GM21360 (cell line): Measurements from ENCODE around the gene RNF180.
"Not testable (repeated sequence)": the region's sequence is repeated elsewhere in the genome, so short reads cannot be mapped to it uniquely, and the experiment has no call there.

Experiments
- ATAC-seq: cut with Tn5 transposase; IDR thresholded peaks from one replicate; pipeline ENCODE4 v1.9.1; 2021; ENCODE audit warnings: mild to moderate bottlenecking, moderate library complexity; ENCODE audit not compliant: unreplicated experiment

Gene RNF180

DNA sequence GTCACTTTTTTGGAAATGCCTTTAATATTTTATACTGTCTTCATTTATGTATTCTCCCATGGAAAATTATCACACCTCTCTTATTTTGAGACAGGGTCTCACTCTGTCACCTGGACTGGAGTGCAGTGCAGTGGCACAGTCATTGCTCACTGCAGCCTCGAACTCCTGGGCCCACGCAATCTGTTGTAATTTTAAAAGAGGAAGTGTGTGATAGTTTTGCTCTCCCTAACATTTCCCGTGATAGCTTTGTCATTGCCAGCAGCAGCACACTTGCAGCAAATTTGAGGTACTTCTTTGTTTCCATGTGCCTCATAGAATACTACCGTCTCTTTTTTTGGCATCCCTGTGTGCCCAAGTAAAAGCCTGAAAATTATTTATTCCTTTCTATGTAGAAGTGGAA, 103.5 kb downstream of the RNF180 start:
- no peak for ATAC-seq

DNA sequence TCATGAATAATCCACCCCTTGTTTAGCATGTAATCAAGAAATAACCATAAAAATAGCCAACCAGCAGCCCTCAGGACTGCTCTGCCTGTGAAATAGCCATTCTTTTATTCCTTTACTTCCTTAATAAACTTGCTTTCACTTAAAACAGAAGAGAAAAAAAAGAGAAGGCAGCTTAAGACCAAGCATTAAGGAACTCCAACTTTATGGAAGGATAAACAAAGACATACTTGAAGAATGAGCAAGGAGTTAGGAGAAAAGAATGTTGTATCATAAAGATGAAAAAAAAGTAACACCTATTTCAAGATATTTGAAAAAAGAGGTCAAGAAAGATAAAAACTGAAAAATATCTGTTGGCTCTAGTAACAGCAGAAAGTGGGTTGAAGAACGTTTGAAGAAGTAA, 107.6 kb downstream of the RNF180 start:
- ATAC-seq, result no peak

DNA sequence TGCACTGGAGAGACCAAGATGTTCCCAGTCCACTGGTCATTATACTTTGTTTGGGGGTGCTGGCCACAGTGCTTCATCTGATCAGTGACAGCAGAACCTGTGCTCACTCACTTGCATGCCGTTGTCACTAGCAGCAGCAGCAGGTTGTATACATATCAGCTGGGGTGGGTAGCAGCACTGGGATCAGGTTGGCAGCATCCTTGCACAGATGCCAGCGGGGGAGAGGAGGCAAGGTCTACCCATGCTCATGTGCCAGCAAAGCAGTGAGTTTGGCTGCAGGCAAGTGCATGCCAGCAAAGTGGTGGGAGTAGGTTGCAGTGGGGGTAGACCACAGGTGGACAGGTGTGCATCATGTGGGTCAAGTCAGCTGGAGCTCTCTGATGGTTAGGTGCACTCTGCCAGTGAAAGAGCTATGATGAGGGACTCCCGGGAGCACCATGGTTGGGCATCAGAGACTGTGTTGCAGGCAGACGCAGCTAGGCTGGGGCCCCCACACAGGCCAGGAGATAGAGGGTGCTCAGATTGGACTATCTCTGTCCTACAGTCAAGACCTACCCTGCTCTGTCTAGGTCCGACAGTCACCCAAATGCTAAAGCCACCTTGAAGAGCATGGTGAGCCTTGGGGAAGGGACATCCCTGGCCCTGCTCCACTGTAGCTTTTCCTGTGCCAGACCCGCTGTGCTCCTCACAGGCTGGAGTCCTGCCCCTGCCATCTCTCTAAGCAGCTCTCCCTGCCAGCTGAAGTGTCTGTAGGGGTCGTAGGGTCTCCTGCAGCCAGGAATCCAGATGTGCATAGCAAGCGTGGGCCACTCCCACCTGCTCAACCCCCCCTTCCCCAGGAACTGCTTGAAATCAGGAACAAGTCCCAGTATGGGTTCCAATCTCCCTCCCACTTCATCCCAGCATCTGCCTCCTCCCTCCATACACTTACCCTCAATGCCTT, 119.8 kb downstream of the RNF180 start:
- ATAC-seq, result no peak

- ATAC-seq, result no peak
Measured at GRCh38 chr5:64286381-64286780, 120.7 kb downstream of the RNF180 start.

GRCh38 chr5:64288496-64288895, 122.9 kb downstream of the RNF180 start:
- not testable (repeated sequence) for ATAC-seq

- ATAC-seq, result no peak
Measured at GRCh38 chr5:64292611-64293215, 127.1 kb downstream of the RNF180 start.

DNA sequence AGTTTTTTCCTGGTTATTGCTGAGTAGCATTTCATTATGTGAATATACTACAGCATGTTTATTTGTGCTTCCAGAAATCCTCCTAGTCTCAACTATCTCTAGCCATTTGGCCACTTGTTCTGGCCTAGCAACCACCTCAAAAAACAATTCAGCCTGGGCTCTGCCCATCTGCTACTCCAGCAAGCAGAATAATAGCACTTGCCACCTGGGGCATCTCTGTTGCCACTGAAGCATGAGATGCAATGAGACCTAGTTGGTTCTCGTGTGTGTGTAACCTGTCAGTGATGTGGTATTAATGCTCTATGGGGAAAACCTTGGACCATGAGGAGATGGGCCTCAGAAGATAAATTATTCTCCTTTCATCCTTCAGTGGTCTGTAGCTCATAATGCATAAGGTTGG, 129.5 kb downstream of the RNF180 start:
- no peak for ATAC-seq

- ATAC-seq, result no peak
Measured at GRCh38 chr5:64298586-64298985, 132.9 kb downstream of the RNF180 start.

DNA sequence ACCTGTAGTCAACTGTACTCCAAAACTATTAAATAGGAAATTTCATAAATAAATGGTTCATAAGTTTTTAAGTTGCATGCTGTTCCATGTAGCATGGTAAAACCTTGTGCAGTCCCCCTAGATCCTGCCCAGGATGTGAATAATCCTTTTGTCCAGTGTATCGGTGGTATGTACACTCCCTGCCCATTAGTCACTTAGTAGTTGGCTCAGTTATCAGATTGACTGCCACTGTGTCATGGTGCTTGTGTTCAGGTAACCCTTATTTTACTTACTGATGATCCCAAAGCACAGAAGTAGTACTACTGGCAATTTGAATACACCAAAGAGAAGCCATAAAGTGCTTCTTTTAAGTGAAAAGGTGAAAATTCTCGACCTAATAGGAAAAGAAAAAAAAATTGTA, 134.2 kb downstream of the RNF180 start:
- no peak for ATAC-seq

DNA sequence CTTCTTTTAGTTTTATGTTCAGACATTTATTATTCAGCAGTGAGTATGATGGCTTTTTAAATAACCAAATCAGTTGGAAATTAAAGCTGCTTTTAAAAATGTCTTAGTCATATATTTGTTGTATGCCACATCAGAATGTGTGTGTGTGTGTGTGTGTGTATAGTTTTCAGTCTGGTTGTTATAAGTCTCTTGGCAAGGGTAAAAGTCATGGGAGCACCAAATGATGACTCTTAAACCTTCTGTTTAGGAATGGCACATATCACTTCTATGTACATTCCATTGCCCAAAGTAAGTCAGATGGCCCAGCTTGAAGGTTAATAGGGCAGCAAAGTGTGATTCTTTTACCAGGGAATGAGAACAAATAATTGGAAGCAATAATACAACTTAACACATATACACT, 135.9 kb downstream of the RNF180 start:
- ATAC-seq, result no peak

GRCh38 chr5:64308135-64308534, 142.5 kb downstream of the RNF180 start:
- ATAC-seq, result no peak

- ATAC-seq, result no peak
Measured at GRCh38 chr5:64312491-64312890, 146.8 kb downstream of the RNF180 start.

- no peak for ATAC-seq
Measured at GRCh38 chr5:64315778-64316177, 150.1 kb downstream of the RNF180 start.

- no peak for ATAC-seq
Measured at GRCh38 chr5:64318175-64318574, 152.5 kb downstream of the RNF180 start.

DNA sequence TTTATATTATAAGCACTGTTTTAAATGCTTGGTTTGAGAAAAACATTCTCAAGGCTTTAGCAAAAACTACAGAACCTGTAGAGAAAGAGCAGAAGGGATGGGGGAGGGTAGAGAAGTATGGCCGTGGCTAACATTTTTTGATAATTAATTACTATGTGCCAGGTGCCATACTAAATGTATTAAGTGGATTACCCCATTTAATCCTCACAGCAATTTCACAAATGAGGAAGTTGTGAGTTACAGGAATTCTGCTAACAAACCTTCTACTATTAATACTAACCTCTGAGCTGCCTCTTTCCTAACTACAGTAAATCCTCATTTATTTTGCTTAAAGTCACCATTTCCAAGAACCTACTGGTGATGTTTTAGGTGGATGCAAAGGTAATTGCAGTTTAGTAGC, 157.9 kb downstream of the RNF180 start:
- no peak for ATAC-seq

DNA sequence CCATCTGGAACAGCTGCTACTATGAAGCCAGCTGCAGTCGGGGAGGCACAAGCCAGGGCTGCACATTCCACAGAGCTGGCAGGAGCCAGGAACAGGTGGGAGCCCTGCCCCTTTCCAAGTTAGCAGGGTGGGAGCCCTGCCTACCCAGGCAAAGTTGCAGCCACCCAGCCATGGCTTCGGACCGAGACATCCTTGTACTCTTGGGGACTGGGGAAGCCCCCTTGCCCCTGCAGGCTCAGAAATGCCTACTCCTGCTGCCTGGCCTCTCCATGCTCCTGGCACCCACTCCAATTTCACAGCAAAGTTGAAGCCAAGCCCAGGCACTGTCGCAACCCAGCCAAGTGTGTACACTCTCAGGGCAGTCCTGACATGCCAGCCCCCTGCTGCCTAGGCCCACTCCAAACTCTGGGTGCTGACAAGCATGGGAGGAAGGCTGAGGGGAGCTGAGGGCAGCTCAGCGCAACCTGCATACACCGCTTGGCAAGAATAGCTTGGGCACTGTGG, 165.1 kb downstream of the RNF180 start:
- ATAC-seq, result no peak

DNA sequence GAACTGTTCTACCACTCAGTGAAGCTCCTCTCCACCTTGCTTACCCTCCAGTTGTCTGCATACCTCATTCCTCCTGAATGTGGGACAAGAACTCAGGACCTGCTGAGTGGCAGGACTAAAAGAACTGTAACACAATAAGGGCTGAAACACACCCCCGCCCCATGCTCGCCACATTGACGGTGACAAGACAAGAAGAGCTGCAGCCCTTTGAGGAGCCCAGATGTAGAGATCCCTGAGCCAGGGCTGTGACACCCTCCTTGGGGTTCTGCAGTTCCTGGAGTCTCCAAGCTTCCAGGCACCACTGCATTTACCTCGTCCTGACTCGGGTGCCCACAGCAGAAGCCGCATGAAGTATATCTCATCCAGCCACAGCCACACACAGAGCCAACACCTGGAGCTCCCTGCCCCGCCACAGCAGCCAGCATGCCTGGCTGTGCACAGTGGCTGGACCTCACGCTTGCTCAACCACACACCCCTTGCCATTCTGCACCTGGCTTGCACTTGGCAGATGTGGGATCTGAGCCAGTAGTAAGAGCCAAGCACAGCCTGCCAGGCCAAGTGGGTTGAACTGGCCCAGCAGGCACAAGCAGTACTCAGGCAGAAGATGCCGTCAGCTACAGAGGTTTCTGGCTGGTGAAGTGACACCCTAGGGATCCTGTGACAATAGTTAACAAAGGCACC, 166.1 kb downstream of the RNF180 start:
- ATAC-seq, result no peak

DNA sequence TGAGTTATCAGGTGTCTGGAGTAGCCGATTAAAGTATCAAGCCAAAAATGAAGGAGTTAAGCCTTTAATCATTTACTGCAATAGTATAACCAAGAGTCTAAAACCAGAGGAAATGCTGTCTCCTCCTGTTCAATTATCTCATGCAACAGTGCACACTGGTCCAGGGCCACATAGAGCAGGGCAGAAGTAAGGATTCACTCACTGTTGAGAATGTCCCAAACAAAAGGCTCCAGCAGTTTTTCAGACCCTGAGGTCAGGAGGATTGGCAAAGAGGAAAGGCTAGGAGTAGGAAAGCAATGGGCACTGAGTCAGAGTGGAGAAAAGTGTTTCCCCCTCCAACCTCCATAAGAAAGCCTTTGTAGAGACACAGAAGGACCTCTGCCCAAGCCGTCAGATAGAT, 168.2 kb downstream of the RNF180 start:
- ATAC-seq, result no peak

- no peak for ATAC-seq
Measured at GRCh38 chr5:64339769-64340168, 174.1 kb downstream of the RNF180 start.

- no peak for ATAC-seq
Measured at GRCh38 chr5:64340293-64340692, 174.7 kb downstream of the RNF180 start.

- ATAC-seq, result no peak
Measured at GRCh38 chr5:64341340-64341739, 175.7 kb downstream of the RNF180 start.

DNA sequence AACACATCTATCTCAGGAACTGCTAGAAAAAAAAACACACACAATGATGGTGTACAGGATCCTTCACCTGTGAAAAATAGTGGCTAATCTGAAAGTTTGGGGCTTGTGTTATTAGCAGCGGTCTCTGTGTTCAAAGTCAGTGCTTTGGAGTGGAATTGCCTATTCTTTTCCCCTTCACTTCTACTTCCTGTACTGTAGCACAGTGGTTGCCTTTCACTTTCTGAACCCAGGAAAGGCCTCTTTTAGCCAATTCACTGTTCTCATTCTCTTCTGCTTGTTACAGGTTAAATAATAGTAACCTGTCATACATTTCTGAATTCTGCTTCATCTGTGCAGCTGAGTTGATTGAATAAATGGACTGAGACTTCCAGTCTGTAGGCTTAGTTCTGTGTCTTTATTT, 178.9 kb downstream of the RNF180 start:
- ATAC-seq, result no peak
